ENCODE data around the gene HAP1. TPM values are rescaled to one million over a fixed set of nuclear protein-coding genes. Genes with fewer than 3 reads are reported as not detected.

Gene HAP1
- total and polyA plus RNA-seq, 10 donors = 0.33 to 8.4 (median 1.1) TPM

- intact Hi-C loops (cut with DNase I; ENCODE audit: low total_unique reads) = no loop called here
- Histone ChIP-seq H3K27ac (no peak overlapping the region), H3K36me3 (no peaks in the 10 kb centered on the region), H3K4me1 (peaks cover 12 to 45% (median 30%) of the 10 kb centered on the region in 6 donors), H3K27me3 (replicated peaks in 1 of 7) (no peaks in the 10 kb centered on the region), H3K9me3 (no peaks in the 10 kb centered on the region), H3K4me3 (no peak overlapping the region)
- TF ChIP-seq CTCF (IDR thresholded peaks at IDR 0.05 in 8 of 11, conservative IDR thresholded peaks at IDR 0.05 in 3 of 11) (no peak), POLR2A (IDR thresholded peaks at IDR 0.05) (no peak), POLR2AphosphoS5 (IDR thresholded peaks at IDR 0.05) (no peak)
- no peak for DNase-seq
- WGBS, 5 donors = 49 to 68% (median 54%) methylated on average over 5 of the region's 5 CpGs
Observed at GRCh38 chr17:41682631-41683030, 51.8 kb downstream of the HAP1 start.

- peaks cover 15 to 47% (median 33%) of the 10 kb centered on the region in 6 donors for H3K4me1 ChIP-seq
- no peak overlapping the region for H3K4me3 ChIP-seq
- intact Hi-C loops (cut with DNase I; ENCODE audit: low total_unique reads) = no loop called here
- TF ChIP-seq POLR2AphosphoS5 (IDR thresholded peaks at IDR 0.05) = no peak
- TF ChIP-seq POLR2A (IDR thresholded peaks at IDR 0.05) = no peak
- no peak for TF ChIP-seq CTCF (IDR thresholded peaks at IDR 0.05 in 8 of 11, conservative IDR thresholded peaks at IDR 0.05 in 3 of 11)
- no peaks in the 10 kb centered on the region for H3K27me3 ChIP-seq (replicated peaks in 1 of 7)
- no peak overlapping the region for H3K27ac ChIP-seq
- no peaks in the 10 kb centered on the region for H3K36me3 ChIP-seq
- H3K9me3 ChIP-seq = no peaks in the 10 kb centered on the region
- no peak for DNase-seq
- 61 to 72% (median 62%) methylated on average over 3 of the region's 3 CpGs for WGBS, 5 donors
Observed at GRCh38 chr17:41681776-41682175, 52.7 kb downstream of the HAP1 start.

GRCh38 chr17:41680426-41681040 is 53.9 kb downstream of the HAP1 start:
- H3K4me3 ChIP-seq = no peak overlapping the region
- H3K27ac ChIP-seq = peak overlapping the region in 6 of 8 donors; percentile 43 to 92 (median 70)
- no peaks in the 10 kb centered on the region for H3K9me3 ChIP-seq
- H3K27me3 ChIP-seq (replicated peaks in 1 of 7) = no peaks in the 10 kb centered on the region
- H3K4me1 ChIP-seq = peaks cover 25 to 59% (median 44%) of the 10 kb centered on the region in 6 donors
- 83 to 92% (median 88%) methylated on average over 10 of the region's 10 CpGs for WGBS, 5 donors
- TF ChIP-seq POLR2AphosphoS5 (IDR thresholded peaks at IDR 0.05) (no peak), CTCF (IDR thresholded peaks at IDR 0.05 in 8 of 11, conservative IDR thresholded peaks at IDR 0.05 in 3 of 11) (no peak), POLR2A (IDR thresholded peaks at IDR 0.05) (no peak)
- intact Hi-C loops (cut with DNase I; ENCODE audit: low total_unique reads) = no loop called here
- DNase-seq = no peak
- no peaks in the 10 kb centered on the region for H3K36me3 ChIP-seq

GRCh38 chr17:41679740-41680425 is 54.6 kb downstream of the HAP1 start:
- H3K9me3 ChIP-seq = no peaks in the 10 kb centered on the region
- TF ChIP-seq CTCF (IDR thresholded peaks at IDR 0.05 in 8 of 11, conservative IDR thresholded peaks at IDR 0.05 in 3 of 11) (no peak), POLR2A (IDR thresholded peaks at IDR 0.05) (no peak), POLR2AphosphoS5 (IDR thresholded peaks at IDR 0.05) (no peak)
- no peak overlapping the region for H3K4me3 ChIP-seq
- H3K27me3 ChIP-seq (replicated peaks in 1 of 7) = no peaks in the 10 kb centered on the region
- intact Hi-C loops (cut with DNase I; ENCODE audit: low total_unique reads) = no loop called here
- WGBS, 5 donors = 70 to 83% (median 78%) methylated on average over 5 of the region's 5 CpGs
- no peaks in the 10 kb centered on the region for H3K36me3 ChIP-seq
- peak overlapping the region; percentile 63 to 92 (median 90) for H3K27ac ChIP-seq
- DNase-seq = no peak
- H3K4me1 ChIP-seq = peaks cover 27 to 66% (median 50%) of the 10 kb centered on the region in 6 donors
